ENCODE results near the gene SORL1. TPM values are rescaled to one million over a fixed set of nuclear protein-coding genes. Genes with fewer than 3 reads are reported as not detected.

The SORL1 gene
- total RNA-seq, 2 experiments from 2014 or later, result 228 to 411 TPM

DNA sequence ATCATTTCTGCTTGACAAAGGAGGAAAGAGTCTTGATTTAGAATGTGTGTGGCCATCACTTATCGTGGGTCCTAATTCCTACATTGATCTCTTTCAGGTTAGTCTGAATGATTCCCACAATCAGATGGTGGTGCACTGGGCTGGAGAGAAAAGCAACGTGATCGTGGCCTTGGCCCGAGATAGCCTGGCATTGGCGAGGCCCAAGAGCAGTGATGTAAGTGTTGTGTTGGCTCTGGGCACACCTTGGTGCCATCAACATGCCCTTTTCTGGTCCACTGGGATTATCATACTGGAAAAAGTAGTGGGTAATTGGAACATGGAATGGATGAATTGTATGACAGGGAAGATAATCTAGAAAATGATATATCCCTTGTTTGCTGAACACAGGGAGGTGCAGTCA, 17.8 kb downstream of the SORL1 start:
- no peaks in the 10 kb centered on the region for H3K9me3 ChIP-seq (ENCODE audit: low read length)
- DNase-seq (ENCODE audit: low spot score), result no peak
- no peak overlapping the region for H3K4me3 ChIP-seq (ENCODE audit: low read depth, low read length, poor library complexity, severe bottlenecking)
- H3K27ac ChIP-seq (ENCODE audit: low read depth, low read length, poor library complexity, severe bottlenecking), result no peak overlapping the region
- no peak overlapping the region for H3K4me2 ChIP-seq (ENCODE audit: low read length)
- peaks cover 52% of the 10 kb centered on the region for H4K20me1 ChIP-seq (ENCODE audit: insufficient read depth, low read length)
- no peaks in the 10 kb centered on the region for H3K9me2 ChIP-seq (ENCODE audit: insufficient read depth, low read length)
- peaks cover 48% of the 10 kb centered on the region for H3K4me1 ChIP-seq (ENCODE audit: insufficient read depth, low read length, poor library complexity, severe bottlenecking)
- TF ChIP-seq, protein P1, sequence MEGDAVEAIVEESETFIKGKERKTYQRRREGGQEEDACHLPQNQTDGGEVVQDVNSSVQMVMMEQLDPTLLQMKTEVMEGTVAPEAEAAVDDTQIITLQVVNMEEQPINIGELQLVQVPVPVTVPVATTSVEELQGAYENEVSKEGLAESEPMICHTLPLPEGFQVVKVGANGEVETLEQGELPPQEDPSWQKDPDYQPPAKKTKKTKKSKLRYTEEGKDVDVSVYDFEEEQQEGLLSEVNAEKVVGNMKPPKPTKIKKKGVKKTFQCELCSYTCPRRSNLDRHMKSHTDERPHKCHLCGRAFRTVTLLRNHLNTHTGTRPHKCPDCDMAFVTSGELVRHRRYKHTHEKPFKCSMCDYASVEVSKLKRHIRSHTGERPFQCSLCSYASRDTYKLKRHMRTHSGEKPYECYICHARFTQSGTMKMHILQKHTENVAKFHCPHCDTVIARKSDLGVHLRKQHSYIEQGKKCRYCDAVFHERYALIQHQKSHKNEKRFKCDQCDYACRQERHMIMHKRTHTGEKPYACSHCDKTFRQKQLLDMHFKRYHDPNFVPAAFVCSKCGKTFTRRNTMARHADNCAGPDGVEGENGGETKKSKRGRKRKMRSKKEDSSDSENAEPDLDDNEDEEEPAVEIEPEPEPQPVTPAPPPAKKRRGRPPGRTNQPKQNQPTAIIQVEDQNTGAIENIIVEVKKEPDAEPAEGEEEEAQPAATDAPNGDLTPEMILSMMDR (conservative IDR thresholded peaks at IDR 0.05; ENCODE audit: low read length), result no peak
- POLR2A ChIA-PET, result interaction anchor here (0.7 to 2.2 kb wide), 3 partner anchors 10 to 20 kb away, joined by 3 to 8 read pairs (median 4); no protein-coding TSS in a partner anchor
- H3K36me3 ChIP-seq (ENCODE audit: insufficient read depth, low read length), result peaks cover 94% of the 10 kb centered on the region
- CTCF ChIA-PET (ENCODE audit: unreplicated experiment), result no interaction called here
- peaks cover 100% of the 10 kb centered on the region for H3K79me2 ChIP-seq (ENCODE audit: insufficient read depth, low read depth, low read length)
- no peak overlapping the region for H2AFZ ChIP-seq (ENCODE audit: low read length)
- no TSS peak for BruUV-seq (replicated peaks)
- intact Hi-C loops (cut with micrococcal nuclease; ENCODE audit: unreplicated experiment), result no loop called here

DNA sequence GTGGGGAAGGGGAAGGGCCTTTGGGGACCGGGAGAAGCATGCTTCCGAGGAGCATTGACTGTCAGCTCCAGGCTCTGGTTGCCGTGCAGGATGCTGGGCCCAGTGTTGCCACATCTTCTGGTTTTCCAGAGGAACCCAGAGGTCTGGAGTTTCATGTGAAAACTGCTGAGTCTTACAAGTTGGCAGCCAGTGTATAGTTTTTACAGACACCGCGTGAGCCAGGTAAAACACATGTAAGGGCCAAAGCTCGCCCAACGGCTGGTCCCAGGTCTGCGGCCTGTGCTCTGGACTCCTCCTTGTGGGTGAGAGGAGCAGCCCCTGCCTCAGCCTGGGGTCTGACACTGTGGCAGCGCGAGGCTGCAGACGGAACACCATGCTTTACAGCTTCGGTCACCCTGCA, 19.1 kb downstream of the SORL1 start:
- Histone ChIP-seq H3K79me2 (ENCODE audit: insufficient read depth, low read depth, low read length) (peaks cover 100% of the 10 kb centered on the region), H3K4me2 (ENCODE audit: low read length) (no peak overlapping the region), H3K36me3 (ENCODE audit: insufficient read depth, low read length) (peaks cover 98% of the 10 kb centered on the region), H3K4me3 (ENCODE audit: low read depth, low read length, poor library complexity, severe bottlenecking) (no peak overlapping the region), H3K4me1 (ENCODE audit: insufficient read depth, low read length, poor library complexity, severe bottlenecking) (peaks cover 35% of the 10 kb centered on the region), H4K20me1 (ENCODE audit: insufficient read depth, low read length) (peaks cover 44% of the 10 kb centered on the region), H3K9me3 (ENCODE audit: low read length) (no peaks in the 10 kb centered on the region), H3K9me2 (ENCODE audit: insufficient read depth, low read length) (no peaks in the 10 kb centered on the region), H2AFZ (ENCODE audit: low read length) (no peak overlapping the region), H3K27ac (ENCODE audit: low read depth, low read length, poor library complexity, severe bottlenecking) (no peak overlapping the region)
- no peak for DNase-seq (ENCODE audit: low spot score)
- no TSS peak for BruUV-seq (replicated peaks)
- ChIA-PET CTCF (ENCODE audit: unreplicated experiment) (no interaction called here), POLR2A (no interaction called here)
- intact Hi-C loops (cut with micrococcal nuclease; ENCODE audit: unreplicated experiment), result no loop called here
- TF ChIP-seq, protein P1 (conservative IDR thresholded peaks at IDR 0.05; ENCODE audit: low read length), result no peak
- no peak for TF ChIP-seq EZH2phosphoT487 (IDR thresholded peaks at IDR 0.05; ENCODE audit: borderline replicate concordance, low read depth, low read length)

DNA sequence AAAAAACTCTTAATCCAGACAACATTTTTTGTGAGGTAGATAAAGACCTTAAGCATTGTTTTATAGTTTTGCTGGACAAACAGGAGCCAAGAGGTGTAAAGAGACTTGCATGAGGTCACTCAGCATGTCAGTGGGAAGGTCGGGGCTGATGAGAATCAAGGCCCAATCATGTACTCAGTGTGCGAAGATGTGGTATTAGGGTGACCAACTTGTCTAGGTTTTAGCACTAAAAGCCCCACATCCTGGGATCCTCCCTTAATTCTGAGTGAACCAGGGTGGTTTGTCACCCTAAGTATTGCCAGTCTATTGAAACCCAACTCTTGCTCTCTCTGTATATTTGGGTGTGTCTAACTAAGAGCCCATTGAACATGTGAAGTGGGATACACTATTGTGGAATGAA, 20.2 kb downstream of the SORL1 start:
- Histone ChIP-seq H3K9me2 (ENCODE audit: insufficient read depth, low read length) (no peaks in the 10 kb centered on the region), H3K9me3 (ENCODE audit: low read length) (no peaks in the 10 kb centered on the region), H3K4me1 (ENCODE audit: insufficient read depth, low read length, poor library complexity, severe bottlenecking) (peaks cover 24% of the 10 kb centered on the region), H3K4me2 (ENCODE audit: low read length) (no peak overlapping the region), H3K36me3 (ENCODE audit: insufficient read depth, low read length) (peaks cover 99% of the 10 kb centered on the region), H3K4me3 (ENCODE audit: low read depth, low read length, poor library complexity, severe bottlenecking) (no peak overlapping the region), H4K20me1 (ENCODE audit: insufficient read depth, low read length) (peaks cover 43% of the 10 kb centered on the region), H2AFZ (ENCODE audit: low read length) (no peak overlapping the region), H3K27ac (ENCODE audit: low read depth, low read length, poor library complexity, severe bottlenecking) (no peak overlapping the region), H3K79me2 (ENCODE audit: insufficient read depth, low read depth, low read length) (peaks cover 98% of the 10 kb centered on the region)
- TF ChIP-seq EZH2phosphoT487 (IDR thresholded peaks at IDR 0.05; ENCODE audit: borderline replicate concordance, low read depth, low read length), result no peak
- TF ChIP-seq, protein P1 (conservative IDR thresholded peaks at IDR 0.05; ENCODE audit: low read length), result no peak
- POLR2A ChIA-PET, result no interaction called here
- intact Hi-C loops (cut with micrococcal nuclease; ENCODE audit: unreplicated experiment), result no loop called here
- CTCF ChIA-PET (ENCODE audit: unreplicated experiment), result no interaction called here
- DNase-seq (ENCODE audit: low spot score), result no peak
- no TSS peak for BruUV-seq (replicated peaks)

All from OCI-LY7 (cell line).